Esophagus squamous epithelium (tissue), 5 donors: ENCODE results near the gene ANGEL1. TPM values are rescaled to one million over a fixed set of nuclear protein-coding genes. Genes with fewer than 3 reads are reported as not detected.

Experiments
- DNase-seq: peaks from one replicate; lab custom pipeline; 2025; lab: John Stamatoyannopoulos, UW
- H3K27ac ChIP-seq, 4 donors: fragments of 200-600 bp; sonication (generic); one replicate each; pipeline ENCODE4 v1.5.1; 2016 to 2019; ENCODE audit warnings: mild to moderate bottlenecking in 1 of 4
- H3K27me3 ChIP-seq, 4 donors: fragments of 200-600 bp; sonication (generic); 1 replicate in 3 of 4; 2 replicates in 1 of 4; pipeline versions ENCODE4 v1.5.1 to v1.6.0; 2017 to 2021; ENCODE audit warnings: antibody characterized with exemption in 1 of 4
- H3K36me3 ChIP-seq, 3 donors: fragments of 200-600 bp; sonication (generic); one replicate each; pipeline ENCODE4 v1.5.1; 2016 to 2019
- H3K4me1 ChIP-seq, 3 donors: fragments of 200-600 bp; sonication (generic); one replicate each; pipeline ENCODE4 v1.5.1; 2017 to 2019
- H3K4me3 ChIP-seq, 4 donors: fragments of 200-600 bp; sonication (generic); 1 replicate in 3 of 4; 2 replicates in 1 of 4; pipeline ENCODE4 v1.5.1; 2016 to 2019; ENCODE audit warnings: mild to moderate bottlenecking in 2 of 4, moderate library complexity in 1 of 4
- H3K9me3 ChIP-seq, 3 donors: fragments of 200-600 bp; sonication (generic); one replicate each; pipeline ENCODE4 v1.5.1; 2016 to 2019
- CTCF ChIP-seq, 6 experiments: fragments of 450-650 bp in 4 of 6; fragments of 200-600 bp in 2 of 6; sonication (generic) in 2 of 6; IDR thresholded peaks; one replicate each; pipeline ENCODE4 v1.5.1; 2016 to 2019; ENCODE audit warnings: antibody characterized with exemption in 6 of 6, mild to moderate bottlenecking in 4 of 6, moderate library complexity in 4 of 6
- POLR2A ChIP-seq, 4 donors: fragments of 450-650 bp; IDR thresholded peaks; one replicate each; pipeline ENCODE4 v1.6.1; 2017; ENCODE audit warnings: antibody characterized with exemption in 4 of 4, mild to moderate bottlenecking in 4 of 4, moderate library complexity in 3 of 4
- WGBS, 2 donors: methylation state at CpG; one replicate each; pipeline ENCODE4 v1.1.5; 2018; 5-methylcytosine and 5-hydroxymethylcytosine counted together
- intact Hi-C: fragments of 100-400 bp; cut with DNase I; formaldehyde crosslinking; loops from one replicate; pipeline ENCODE4 v1.15.0; 2022
- total RNA-seq, 4 donors: library from RNA; depleted of rRNA; stranded (reverse); fragments of >200 nt; gene quantifications; one replicate each; pipeline ENCODE4 v1.1.0, GENCODE V29; 2016
- donor health status: DM: yes; HTN: yes; CAD: no.

ANGEL1 gene
- total RNA-seq, 4 donors from 2014 or later = 3.4 to 13.7 (median 8.3) TPM

DNA sequence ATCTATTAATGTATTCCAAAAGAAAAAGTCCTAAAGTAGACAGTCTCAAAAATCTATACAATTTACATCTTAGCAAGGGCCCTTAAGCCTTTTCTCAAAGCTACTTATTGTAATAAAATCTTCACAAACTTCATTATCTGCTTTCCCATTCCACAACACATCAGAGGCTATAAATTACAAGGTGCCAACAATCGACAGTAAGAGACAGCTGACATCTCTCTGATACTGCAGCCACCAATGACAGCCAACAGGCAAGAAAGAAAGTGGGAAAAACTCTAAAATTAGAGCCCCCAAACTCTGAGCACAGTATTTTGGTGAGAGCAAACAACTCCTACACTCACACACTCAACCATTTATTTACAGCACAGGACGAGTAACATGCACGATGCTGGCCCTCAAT lies 2.2 kb downstream of the ANGEL1 start:
- intact Hi-C loops = no loop called here
- Histone ChIP-seq H3K9me3 (no peaks in the 10 kb centered on the region), H3K4me1 (peaks cover 5 to 32% (median 16%) of the 10 kb centered on the region in 3 donors), H3K27me3 (no peaks in the 10 kb centered on the region), H3K4me3 (peak overlapping the region in 2 of 4 donors; percentile 81 to 82), H3K36me3 (peaks cover 10 to 38% (median 12%) of the 10 kb centered on the region in 3 donors), H3K27ac (peak overlapping the region in 2 of 4 donors; percentile 83 to 91)
- no peak for DNase-seq
- TF ChIP-seq CTCF (IDR thresholded peaks at IDR 0.05) = no peak
- whole genome bisulfite sequencing, 2 donors = 30% methylated on average over 3 of the region's 3 CpGs

DNA sequence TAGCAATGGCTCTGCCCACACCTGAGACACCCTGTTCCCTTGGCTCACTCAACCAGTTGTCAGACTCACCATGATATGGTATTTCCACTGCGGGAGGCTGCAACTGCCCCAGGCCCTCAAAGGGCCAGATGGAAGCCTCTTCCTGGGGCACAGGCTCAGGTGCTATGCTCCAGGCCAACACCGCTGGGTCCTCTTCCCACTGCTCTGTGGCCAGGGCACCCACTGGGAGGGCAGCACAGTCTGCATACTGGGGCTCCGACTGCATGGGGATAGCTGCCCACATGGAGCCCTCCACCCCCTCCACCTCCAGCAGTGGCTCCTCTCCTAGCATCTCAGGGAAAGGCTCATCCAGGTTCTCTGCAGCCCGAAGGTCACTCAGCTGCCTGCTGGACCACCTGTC lies 3.7 kb downstream of the ANGEL1 start:
- no peak overlapping the region for H3K27ac ChIP-seq
- TF ChIP-seq POLR2A (IDR thresholded peaks at IDR 0.05) = no peak
- TF ChIP-seq CTCF (IDR thresholded peaks at IDR 0.05) = no peak
- intact Hi-C loops = no loop called here
- peaks cover 12 to 54% (median 16%) of the 10 kb centered on the region in 3 donors for H3K36me3 ChIP-seq
- no peak for DNase-seq
- no peak overlapping the region for H3K4me3 ChIP-seq
- H3K9me3 ChIP-seq = no peaks in the 10 kb centered on the region
- 92 to 100% methylated on average over 2 of the region's 4 CpGs for WGBS, 2 donors
- no peaks in the 10 kb centered on the region for H3K27me3 ChIP-seq
- peaks cover 5 to 32% (median 16%) of the 10 kb centered on the region in 3 donors for H3K4me1 ChIP-seq

DNA sequence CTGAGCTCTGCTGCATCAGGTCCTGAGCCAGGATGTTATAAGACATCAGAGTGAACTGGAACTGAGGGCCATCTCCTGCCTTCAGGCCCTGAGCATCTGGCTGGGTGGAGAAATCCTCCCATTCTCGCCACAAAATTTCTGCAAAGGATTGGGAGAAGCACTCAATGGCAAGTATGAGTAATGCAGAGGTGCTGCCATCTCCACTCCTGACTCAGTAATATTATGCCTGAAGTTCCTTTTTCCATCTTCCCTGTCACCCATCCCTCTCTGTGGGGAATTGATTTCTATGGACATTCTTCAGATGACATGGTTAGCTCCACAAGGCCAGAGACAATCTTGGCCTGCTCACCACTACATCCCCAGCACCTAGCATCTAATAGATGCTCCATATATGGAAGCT lies 4.7 kb downstream of the ANGEL1 start:
- peaks cover 5 to 27% (median 13%) of the 10 kb centered on the region in 3 donors for H3K4me1 ChIP-seq
- TF ChIP-seq CTCF (IDR thresholded peaks at IDR 0.05) = no peak
- no peak for TF ChIP-seq POLR2A (IDR thresholded peaks at IDR 0.05)
- no peaks in the 10 kb centered on the region for H3K27me3 ChIP-seq
- no peaks in the 10 kb centered on the region for H3K9me3 ChIP-seq
- H3K27ac ChIP-seq = no peak overlapping the region
- intact Hi-C loops = no loop called here
- peaks cover 12 to 64% (median 17%) of the 10 kb centered on the region in 3 donors for H3K36me3 ChIP-seq
- DNase-seq = no peak
- no peak overlapping the region for H3K4me3 ChIP-seq
- 63 to 82% methylated on average over 1 of the region's 1 CpG for WGBS, 2 donors

- no peak for DNase-seq
- Histone ChIP-seq H3K36me3 (peaks cover 12 to 79% (median 25%) of the 10 kb centered on the region in 3 donors), H3K4me3 (no peak overlapping the region), H3K4me1 (peaks cover 3 to 16% (median 8%) of the 10 kb centered on the region in 3 donors), H3K9me3 (no peaks in the 10 kb centered on the region), H3K27me3 (no peaks in the 10 kb centered on the region), H3K27ac (no peak overlapping the region)
- intact Hi-C loops = no loop called here
- TF ChIP-seq CTCF (IDR thresholded peaks at IDR 0.05) = no peak
- TF ChIP-seq POLR2A (IDR thresholded peaks at IDR 0.05) = no peak
- 85 to 100% methylated on average over 2 to 11 of the region's 12 CpGs for WGBS, 2 donors
Measured at GRCh38 chr14:76806446-76806845, 6.2 kb downstream of the ANGEL1 start.

DNA sequence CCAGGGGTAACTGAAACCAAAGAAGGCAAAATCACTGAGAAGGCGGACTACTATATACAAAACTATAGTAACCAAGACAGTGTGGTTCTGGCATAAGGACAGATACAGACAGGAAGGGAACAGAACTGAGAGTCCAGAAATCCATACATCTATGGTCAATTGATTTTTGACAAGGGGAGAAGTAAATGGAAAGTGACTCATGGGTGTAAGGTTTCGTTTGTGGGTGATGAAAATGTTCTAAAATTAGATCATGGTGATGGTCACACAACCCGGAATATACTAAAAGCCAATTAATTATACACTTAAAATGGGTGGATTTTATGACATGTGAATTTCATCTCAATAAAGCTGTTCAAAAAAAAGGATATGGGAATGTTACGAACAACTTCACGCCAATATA lies 18.7 kb downstream of the ANGEL1 start:
- H3K36me3 ChIP-seq = peaks cover 0 to 70% (median 11%) of the 10 kb centered on the region in 3 donors
- WGBS, 2 donors = 83 to 84% methylated on average over 5 of the region's 5 CpGs
- no peaks in the 10 kb centered on the region for H3K9me3 ChIP-seq
- H3K4me1 ChIP-seq = no peaks in the 10 kb centered on the region
- H3K27me3 ChIP-seq = no peaks in the 10 kb centered on the region
- DNase-seq = no peak
- intact Hi-C loops = no loop called here
- H3K4me3 ChIP-seq = no peak overlapping the region
- TF ChIP-seq POLR2A (IDR thresholded peaks at IDR 0.05) = no peak
- no peak for TF ChIP-seq CTCF (IDR thresholded peaks at IDR 0.05)
- no peak overlapping the region for H3K27ac ChIP-seq
